Prostate gland (tissue), 2 donors: ENCODE data around the gene KRTAP4-8. TPM values are rescaled to one million over a fixed set of nuclear protein-coding genes. Genes with fewer than 3 reads are reported as not detected.

ENCODE experiments used
- DNase-seq: peaks from one replicate; pipeline ENCODE4 v3.0.0-alpha.2; 2019; ENCODE audit warnings: low spot score
- H3K27ac ChIP-seq, 2 donors: fragments of 200-600 bp; sonication (generic); 2 replicates each; pipeline ENCODE4 v1.5.1; 2017 to 2019
- H3K27me3 ChIP-seq: fragments of 200-600 bp; sonication (generic); replicated peaks from 2 replicates; pipeline ENCODE4 v1.5.1; 2019; ENCODE audit not compliant: insufficient read depth
- H3K36me3 ChIP-seq, 2 donors: fragments of 200-600 bp; sonication (generic); 1 replicate in 1 of 2; 2 replicates in 1 of 2; pipeline versions ENCODE4 v1.5.1 to v1.8.1; 2017 to 2019
- H3K4me1 ChIP-seq: fragments of 200-600 bp; sonication (generic); replicated peaks from 2 replicates; pipeline ENCODE4 v1.5.1; 2019
- H3K4me3 ChIP-seq, 2 donors: fragments of 200-600 bp; sonication (generic); 2 replicates each; pipeline ENCODE4 v1.5.1; 2017 to 2019
- H3K9me3 ChIP-seq: fragments of 200-600 bp; sonication (generic); 2 replicates; pipeline ENCODE4 v1.5.1; 2017
- CTCF ChIP-seq, 4 experiments: fragments of 200-600 bp in 2 of 4; fragments of 450-650 bp in 2 of 4; sonication (generic) in 2 of 4; IDR thresholded peaks; 1 replicate in 3 of 4; 2 replicates in 1 of 4; pipeline ENCODE4 v1.5.1; 2016 to 2019; ENCODE audit warnings: antibody characterized with exemption in 4 of 4, mild to moderate bottlenecking in 2 of 4, moderate library complexity in 2 of 4
- POLR2A ChIP-seq: fragments of 450-650 bp; IDR thresholded peaks from one replicate; pipeline ENCODE4 v1.6.1; 2016; ENCODE audit warnings: antibody characterized with exemption, mild to moderate bottlenecking
- POLR2AphosphoS5 ChIP-seq: sonication (generic); formaldehyde crosslinking; IDR thresholded peaks from one replicate; pipeline ENCODE4 v1.6.1; 2017; ENCODE audit warnings: antibody characterized with exemption
- WGBS: methylation state at CpG from one replicate; pipeline ENCODE4 v1.1.5; 2018; 5-methylcytosine and 5-hydroxymethylcytosine counted together
- intact Hi-C: fragments of 100-400 bp; cut with DNase I; formaldehyde crosslinking; loops from one replicate; pipeline ENCODE4 v1.14.2; 2022
- total RNA-seq, 2 donors: library from RNA; depleted of rRNA; stranded (reverse); fragments of >200 nt; gene quantifications; one replicate each; pipeline ENCODE4 v1.1.0, GENCODE V29; 2016

KRTAP4-8 gene
- total RNA-seq, 2 donors from 2014 or later = not detected

- intact Hi-C loops = no loop called here
- Histone ChIP-seq H3K4me3 (no peak overlapping the region), H3K27me3 (no peaks in the 10 kb centered on the region), H3K36me3 (no peaks in the 10 kb centered on the region), H3K9me3 (no peaks in the 10 kb centered on the region), H3K4me1 (no peaks in the 10 kb centered on the region), H3K27ac (no peak overlapping the region)
- 45% methylated on average over 4 of the region's 4 CpGs for WGBS
- TF ChIP-seq POLR2AphosphoS5 (no peak), CTCF (IDR thresholded peaks at IDR 0.05) (no peak), POLR2A (no peak)
- no peak for DNase-seq
Measured at GRCh38 chr17:41082626-41083025, 15.3 kb downstream of the KRTAP4-8 start.

- Histone ChIP-seq H3K4me3 (no peak overlapping the region), H3K27ac (no peak overlapping the region), H3K4me1 (no peaks in the 10 kb centered on the region), H3K9me3 (no peaks in the 10 kb centered on the region), H3K36me3 (no peaks in the 10 kb centered on the region), H3K27me3 (no peaks in the 10 kb centered on the region)
- no peak for DNase-seq
- intact Hi-C loops = no loop called here
- no peak for TF ChIP-seq POLR2AphosphoS5
Measured at GRCh38 chr17:41076788-41077187, 21.2 kb downstream of the KRTAP4-8 start.

- Histone ChIP-seq H3K27ac (no peak overlapping the region), H3K9me3 (no peaks in the 10 kb centered on the region), H3K27me3 (no peaks in the 10 kb centered on the region), H3K4me1 (no peaks in the 10 kb centered on the region), H3K4me3 (no peak overlapping the region), H3K36me3 (no peaks in the 10 kb centered on the region)
- no peak for DNase-seq
- WGBS = 90% methylated on average over 2 of the region's 2 CpGs
- no peak for TF ChIP-seq CTCF (IDR thresholded peaks at IDR 0.05)
- TF ChIP-seq POLR2A = no peak
- intact Hi-C loops = no loop called here
Measured at GRCh38 chr17:41073676-41074075, 24.3 kb downstream of the KRTAP4-8 start.

- H3K36me3 ChIP-seq = no peaks in the 10 kb centered on the region
- no peak overlapping the region for H3K4me3 ChIP-seq
- no peaks in the 10 kb centered on the region for H3K9me3 ChIP-seq
- H3K27ac ChIP-seq = no peak overlapping the region
- H3K27me3 ChIP-seq = no peaks in the 10 kb centered on the region
- TF ChIP-seq CTCF (IDR thresholded peaks at IDR 0.05) = no peak
- TF ChIP-seq POLR2A = no peak
- no peak for TF ChIP-seq POLR2AphosphoS5
- DNase-seq = no peak
- 88% methylated on average over 5 of the region's 5 CpGs for WGBS
- intact Hi-C loops = no loop called here
- H3K4me1 ChIP-seq = no peaks in the 10 kb centered on the region
Measured at GRCh38 chr17:41071606-41072360, 26.2 kb downstream of the KRTAP4-8 start.

GRCh38 chr17:41069031-41069430, 28.9 kb downstream of the KRTAP4-8 start:
- Histone ChIP-seq H3K9me3 (no peaks in the 10 kb centered on the region), H3K36me3 (no peaks in the 10 kb centered on the region), H3K27me3 (no peaks in the 10 kb centered on the region), H3K4me3 (no peak overlapping the region), H3K27ac (no peak overlapping the region), H3K4me1 (no peaks in the 10 kb centered on the region)
- 89% methylated on average over 3 of the region's 3 CpGs for WGBS
- intact Hi-C loops = no loop called here
- DNase-seq = no peak
- no peak for TF ChIP-seq POLR2AphosphoS5
- no peak for TF ChIP-seq CTCF (IDR thresholded peaks at IDR 0.05)
